SK-N-SH (cell line): ENCODE measurements around the gene NCDN. TPM values are rescaled to one million over a fixed set of nuclear protein-coding genes. Genes with fewer than 3 reads are reported as not detected.

Experiments
- CTCF ChIA-PET: fragments of 300-600, 350-600 bp; formaldehyde crosslinking; extraction: SDS; loops from one replicate; lab custom pipeline; 2021; lab: Yijun Ruan, JAX
- POLR2A ChIA-PET: fragments of 350-600 bp; sonication (Branson Sonifier 250); formaldehyde crosslinking; extraction: SDS; loops from one replicate; lab custom pipeline; 2020; ENCODE audit warnings: antibody characterized with exemption, inconsistent platforms; lab: Yijun Ruan, JAX
- DNase-seq: peaks from one replicate; pipeline ENCODE4 v3.0.0; 2012
- H2AFZ ChIP-seq: fragments of 200-600 bp; sonication (generic); 2 replicates; pipeline ENCODE4 v1.8.1; 2016; ENCODE audit warnings: antibody characterized with exemption, mild to moderate bottlenecking, low read depth
- H3F3A ChIP-seq: fragments of 200-600 bp; sonication (generic); replicated peaks from 2 replicates; pipeline ENCODE3; 2016; ENCODE audit warnings: antibody characterized with exemption, mild to moderate bottlenecking; ENCODE audit not compliant: insufficient read depth
- H3K27ac ChIP-seq, 2 experiments: fragments of 200-500 bp in 1 of 2; fragments of 200-600 bp in 1 of 2; sonication (Bioruptor generic) in 1 of 2; sonication (generic), shearing (Covaris generic) in 1 of 2; 2 replicates each; pipeline versions ENCODE4 v1.5.1 to v1.6.1; 2014 to 2016; ENCODE audit warnings: low read depth in 2 of 2, inconsistent platforms in 1 of 2, low read length in 1 of 2, mild to moderate bottlenecking in 1 of 2, mixed read lengths in 1 of 2
- H3K27me3 ChIP-seq: fragments of 200-600 bp; sonication (generic), shearing (Covaris generic); 2 replicates; pipeline ENCODE4 v1.6.1; 2016; ENCODE audit warnings: mixed run types; ENCODE audit not compliant: insufficient read depth
- H3K36me3 ChIP-seq, 2 experiments: fragments of 200-500 bp in 1 of 2; fragments of 200-600 bp in 1 of 2; sonication (Bioruptor generic) in 1 of 2; sonication (generic) in 1 of 2; replicated peaks in 1 of 2; 2 replicates each; pipeline versions ENCODE3 to v1.5.1; 2014 to 2016; ENCODE audit warnings: low read length in 1 of 2, mild to moderate bottlenecking in 1 of 2; ENCODE audit not compliant: insufficient read depth in 2 of 2, control insufficient read depth in 1 of 2
- H3K4me1 ChIP-seq, 2 experiments: fragments of 200-500 bp in 1 of 2; fragments of 200-600 bp in 1 of 2; sonication (Bioruptor generic) in 1 of 2; sonication (generic), shearing (Covaris generic) in 1 of 2; 2 replicates each; pipeline versions ENCODE4 v1.5.1 to v1.6.1; 2014 to 2016; ENCODE audit warnings: low read depth in 1 of 2, low read length in 1 of 2, mixed run types in 1 of 2; ENCODE audit not compliant: insufficient read depth in 2 of 2, control insufficient read depth in 1 of 2
- H3K4me2 ChIP-seq: fragments of 200-600 bp; sonication (generic), shearing (Covaris generic); 2 replicates; pipeline ENCODE4 v1.6.1; 2017; ENCODE audit warnings: mixed run types
- H3K4me3 ChIP-seq, 2 experiments: fragments of 200-500 bp in 1 of 2; fragments of 200-600 bp in 1 of 2; sonication (Bioruptor generic) in 1 of 2; sonication (generic), shearing (Covaris generic) in 1 of 2; 2 replicates each; pipeline versions ENCODE4 v1.5.1 to v1.8.1; 2014 to 2016; ENCODE audit warnings: low read depth in 2 of 2, inconsistent platforms in 1 of 2, low read length in 1 of 2, mild to moderate bottlenecking in 1 of 2, mixed read lengths in 1 of 2, moderate library complexity in 1 of 2
- H3K79me2 ChIP-seq: fragments of 200-600 bp; sonication (generic); 2 replicates; pipeline ENCODE4 v1.8.1; 2017; ENCODE audit warnings: mild to moderate bottlenecking; ENCODE audit not compliant: insufficient read depth
- H3K9ac ChIP-seq: fragments of 200-600 bp; sonication (generic); 2 replicates; pipeline ENCODE4 v1.6.1; 2017; ENCODE audit warnings: mixed run types
- H3K9me2 ChIP-seq: fragments of 200-600 bp; sonication (generic); 2 replicates; pipeline ENCODE4 v1.6.1; 2017; ENCODE audit warnings: mixed run types
- H3K9me3 ChIP-seq: fragments of 200-600 bp; sonication (generic); 2 replicates; pipeline ENCODE4 v1.6.1; 2017; ENCODE audit warnings: mixed run types, mild to moderate bottlenecking, moderate library complexity
- H4K20me1 ChIP-seq: fragments of 200-600 bp; sonication (generic); 2 replicates; pipeline ENCODE4 v1.6.1; 2017; ENCODE audit warnings: mild to moderate bottlenecking, mixed run types; ENCODE audit not compliant: insufficient read depth
- ELF1 ChIP-seq: IDR thresholded peaks from 2 replicates; pipeline ENCODE4 v1.4.0; 2012
- EP300 ChIP-seq, 2 experiments: IDR thresholded peaks; 2 replicates each; pipeline versions ENCODE4 v1.4.0 to v1.6.1; 2012; ENCODE audit warnings: borderline replicate concordance in 1 of 2, low read depth in 1 of 2, low read length in 1 of 2
- EZH2phosphoT487 ChIP-seq: fragments of 200-600 bp; sonication (generic); IDR thresholded peaks from 2 replicates; pipeline ENCODE4 v1.6.1; 2017; ENCODE audit warnings: low read depth, mixed run types, mild to moderate bottlenecking, antibody characterized with exemption, moderate library complexity, borderline replicate concordance
- GATA2 ChIP-seq: sonication (generic); formaldehyde crosslinking; IDR thresholded peaks from 2 replicates; pipeline ENCODE4 v1.5.0; 2020; ENCODE audit warnings: mild to moderate bottlenecking, missing genetic modification reagents
- IRF3 ChIP-seq: fragments of 150-350 bp; IDR thresholded peaks from 2 replicates; pipeline ENCODE4 v1.6.1; 2016; ENCODE audit warnings: mild to moderate bottlenecking, low read depth, low read length
- JUND ChIP-seq: IDR thresholded peaks from 2 replicates; pipeline ENCODE4 v1.4.0; 2012
- MAX ChIP-seq: IDR thresholded peaks from 2 replicates; pipeline ENCODE4 v1.4.0; 2012; ENCODE audit warnings: low read depth
- NFIC ChIP-seq: IDR thresholded peaks from 2 replicates; pipeline ENCODE4 v1.4.0; 2012; ENCODE audit warnings: borderline replicate concordance
- POLR2AphosphoS5 ChIP-seq: IDR thresholded peaks from 2 replicates; pipeline ENCODE4 v1.6.1; 2012; ENCODE audit warnings: low read depth, low read length
- RCOR1 ChIP-seq: fragments of 150-350 bp; IDR thresholded peaks from 2 replicates; pipeline ENCODE4 v1.6.1; 2017; ENCODE audit warnings: antibody characterized with exemption, low read length
- REST ChIP-seq: IDR thresholded peaks from 2 replicates; pipeline ENCODE4 v1.6.1; 2012; ENCODE audit warnings: mild to moderate bottlenecking, low read depth, low read length, moderate library complexity
- RXRA ChIP-seq: IDR thresholded peaks from 2 replicates; pipeline ENCODE4 v1.4.0; 2012; ENCODE audit warnings: low read depth, mild to moderate bottlenecking, borderline replicate concordance
- SMC3 ChIP-seq: IDR thresholded peaks from 2 replicates; pipeline ENCODE4 v1.6.1; 2012; ENCODE audit warnings: low read depth, low read length, improper control_type of control experiment
- TAF1 ChIP-seq: IDR thresholded peaks from 2 replicates; pipeline ENCODE4 v1.6.1; 2012; ENCODE audit warnings: low read depth, mild to moderate bottlenecking, low read length, moderate library complexity, borderline replicate concordance
- TCF12 ChIP-seq: IDR thresholded peaks from 2 replicates; pipeline ENCODE4 v1.4.0; 2012
- TEAD4 ChIP-seq: IDR thresholded peaks from 2 replicates; pipeline ENCODE4 v1.4.0; 2012; ENCODE audit warnings: mild to moderate bottlenecking, borderline replicate concordance; ENCODE audit not compliant: insufficient read depth
- USF2 ChIP-seq: fragments of 150-350 bp; IDR thresholded peaks from 2 replicates; pipeline ENCODE4 v1.6.1; 2017; ENCODE audit warnings: antibody characterized with exemption, low read length, low read depth, borderline replicate concordance
- YY1 ChIP-seq: IDR thresholded peaks from 2 replicates; pipeline ENCODE4 v1.4.0; 2012; ENCODE audit warnings: low read depth, mild to moderate bottlenecking
- WGBS: methylation state at CpG from one replicate; pipeline ENCODE4 v1.1.6; 2017; ENCODE audit warnings: low lambda C conversion rate; 5-methylcytosine and 5-hydroxymethylcytosine counted together
- polyA plus RNA-seq, 3 experiments: library from polyadenylated mRNA; depleted of rRNA; stranded (reverse); fragments of >200 nt; gene quantifications; 2 replicates each; pipeline ENCODE4 v1.2.3, GENCODE V29; 2012
- TF ChIP-seq, protein P1 (sequence below): fragments of 200-600 bp; sonication (generic); IDR thresholded peaks from 2 replicates; pipeline ENCODE4 v1.6.1; 2017; ENCODE audit warnings: antibody characterized with exemption, mild to moderate bottlenecking, moderate library complexity
- TF ChIP-seq, protein P2 (sequence below): IDR thresholded peaks from 2 replicates; pipeline ENCODE4; 2012

Gene NCDN
- polyA plus RNA-seq, 1 of the 3 experiments (the other 2 are of a cell fraction) = 38.3 TPM

DNA sequence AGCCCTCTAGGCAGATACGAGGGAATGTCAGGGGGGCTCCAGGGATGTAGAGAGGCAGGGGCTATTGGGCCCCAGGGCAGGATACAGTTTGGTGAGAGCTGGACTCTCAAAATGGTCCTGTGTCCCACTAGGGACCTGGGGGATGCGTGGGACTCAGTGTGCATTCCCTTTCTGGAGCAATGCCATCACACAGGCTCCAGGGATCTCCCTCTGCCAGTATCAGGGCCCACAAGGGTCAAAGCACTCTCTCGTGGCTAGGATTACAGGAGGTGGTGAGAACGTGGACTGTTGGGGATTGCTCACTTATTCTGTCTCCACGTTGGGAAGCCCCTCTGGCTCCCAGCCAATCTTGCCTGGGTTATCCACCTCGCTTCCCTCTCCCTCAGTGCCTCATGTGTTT is 26.2 kb upstream of the NCDN start:
- Histone ChIP-seq H3K27me3 (no peaks in the 10 kb centered on the region), H3K9me3 (peaks cover 4% of the 10 kb centered on the region; the same call in 1 of the 2 replicates), H2AFZ (no peak overlapping the region), H3K27ac (no peak overlapping the region), H3K4me3 (no peak overlapping the region), H3K9ac (no peak overlapping the region), H3K4me2 (no peak overlapping the region), H3K9me2 (no peaks in the 10 kb centered on the region), H3F3A (no peaks in the 10 kb centered on the region), H3K4me1 (peaks cover 0 to 7% of the 10 kb centered on the region in 2 experiments; a peak in 2 of 4 replicates), H3K79me2 (peaks cover 35% of the 10 kb centered on the region), H3K36me3 (peaks cover 22 to 24% of the 10 kb centered on the region in 2 experiments), H4K20me1 (peaks cover 5% of the 10 kb centered on the region; the same call in 1 of the 2 replicates)
- ChIA-PET POLR2A (no interaction called here), CTCF (no interaction called here)
- no peak for DNase-seq
- 56% methylated on average over 2 of the region's 6 CpGs for WGBS
- TF ChIP-seq NFIC = no peak
- no peak for TF ChIP-seq YY1
- no peak for TF ChIP-seq RCOR1
- no peak for TF ChIP-seq IRF3
- no peak for TF ChIP-seq SMC3
- TF ChIP-seq TCF12 = no peak
- no peak for TF ChIP-seq ELF1
- TF ChIP-seq JUND = no peak
- TF ChIP-seq EZH2phosphoT487 = no peak
- TF ChIP-seq RXRA = no peak
- no peak for TF ChIP-seq REST
- no peak for TF ChIP-seq GATA2 (CRISPR knock-in tag)
- TF ChIP-seq MAX = no peak
- TF ChIP-seq, protein P1, sequence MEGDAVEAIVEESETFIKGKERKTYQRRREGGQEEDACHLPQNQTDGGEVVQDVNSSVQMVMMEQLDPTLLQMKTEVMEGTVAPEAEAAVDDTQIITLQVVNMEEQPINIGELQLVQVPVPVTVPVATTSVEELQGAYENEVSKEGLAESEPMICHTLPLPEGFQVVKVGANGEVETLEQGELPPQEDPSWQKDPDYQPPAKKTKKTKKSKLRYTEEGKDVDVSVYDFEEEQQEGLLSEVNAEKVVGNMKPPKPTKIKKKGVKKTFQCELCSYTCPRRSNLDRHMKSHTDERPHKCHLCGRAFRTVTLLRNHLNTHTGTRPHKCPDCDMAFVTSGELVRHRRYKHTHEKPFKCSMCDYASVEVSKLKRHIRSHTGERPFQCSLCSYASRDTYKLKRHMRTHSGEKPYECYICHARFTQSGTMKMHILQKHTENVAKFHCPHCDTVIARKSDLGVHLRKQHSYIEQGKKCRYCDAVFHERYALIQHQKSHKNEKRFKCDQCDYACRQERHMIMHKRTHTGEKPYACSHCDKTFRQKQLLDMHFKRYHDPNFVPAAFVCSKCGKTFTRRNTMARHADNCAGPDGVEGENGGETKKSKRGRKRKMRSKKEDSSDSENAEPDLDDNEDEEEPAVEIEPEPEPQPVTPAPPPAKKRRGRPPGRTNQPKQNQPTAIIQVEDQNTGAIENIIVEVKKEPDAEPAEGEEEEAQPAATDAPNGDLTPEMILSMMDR = no peak
- TF ChIP-seq USF2 = no peak
- no peak for TF ChIP-seq EP300 (IDR thresholded peaks at IDR 0.05; ENCODE audit: borderline replicate concordance in 1 of 2, low read depth in 1 of 2, low read length in 1 of 2)
- no peak for TF ChIP-seq TEAD4
- TF ChIP-seq POLR2AphosphoS5 = no peak
- TF ChIP-seq TAF1 = no peak
- TF ChIP-seq, protein P2, sequence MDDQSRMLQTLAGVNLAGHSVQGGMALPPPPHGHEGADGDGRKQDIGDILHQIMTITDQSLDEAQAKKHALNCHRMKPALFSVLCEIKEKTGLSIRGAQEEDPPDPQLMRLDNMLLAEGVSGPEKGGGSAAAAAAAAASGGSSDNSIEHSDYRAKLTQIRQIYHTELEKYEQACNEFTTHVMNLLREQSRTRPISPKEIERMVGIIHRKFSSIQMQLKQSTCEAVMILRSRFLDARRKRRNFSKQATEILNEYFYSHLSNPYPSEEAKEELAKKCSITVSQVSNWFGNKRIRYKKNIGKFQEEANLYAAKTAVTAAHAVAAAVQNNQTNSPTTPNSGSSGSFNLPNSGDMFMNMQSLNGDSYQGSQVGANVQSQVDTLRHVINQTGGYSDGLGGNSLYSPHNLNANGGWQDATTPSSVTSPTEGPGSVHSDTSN = no peak
